Spinal cord (tissue), 10 donors: ENCODE measurements around the gene MIB1. TPM values are rescaled to one million over a fixed set of nuclear protein-coding genes. Genes with fewer than 3 reads are reported as not detected.
A peak's percentile ranks its signal among the peaks of the same experiment; 100 is the strongest.

Experiments
- DNase-seq, 6 donors: peaks; one replicate each; pipeline versions ENCODE4 v3.0.0 to v3.0.0-alpha.2; 2013 to 2015; ENCODE audit warnings: low spot score in 6 of 6, low read depth in 4 of 6
- H3K27ac ChIP-seq: one replicate; pipeline ENCODE4 v1.5.1; 2013; ENCODE audit warnings: low read depth, low read length, control low read depth
- H3K27me3 ChIP-seq: one replicate; pipeline ENCODE4 v1.6.1; 2013; ENCODE audit warnings: low read length; ENCODE audit not compliant: control insufficient read depth, insufficient read depth
- H3K36me3 ChIP-seq: one replicate; pipeline ENCODE4 v1.6.1; 2013; ENCODE audit warnings: low read length; ENCODE audit not compliant: control insufficient read depth, insufficient read depth
- H3K4me1 ChIP-seq: one replicate; pipeline ENCODE4 v1.6.1; 2013; ENCODE audit warnings: low read length; ENCODE audit not compliant: control insufficient read depth, insufficient read depth
- H3K4me3 ChIP-seq: one replicate; pipeline ENCODE4 v1.5.1; 2013; ENCODE audit warnings: low read depth, low read length, control low read depth
- H3K9me3 ChIP-seq: one replicate; pipeline ENCODE4 v1.6.1; 2013; ENCODE audit warnings: low read length; ENCODE audit not compliant: control insufficient read depth, insufficient read depth
- WGBS: methylation state at CpG from one replicate; pipeline ENCODE4 v1.1.5; 2013; ENCODE audit warnings: missing lambda C conversion rate; ENCODE audit not compliant: insufficient coverage; 5-methylcytosine and 5-hydroxymethylcytosine counted together
- polyA plus RNA-seq, 2 donors: library from polyadenylated mRNA; unstranded; fragments of 120-200 nt; gene quantifications; one replicate each; pipeline ENCODE4 v1.2.1, GENCODE V29; 2013; ENCODE audit not compliant: insufficient read length in 2 of 2
- total RNA-seq, 2 donors: library from RNA; depleted of rRNA in 1 of 2; stranded (reverse); fragments of 120-200 nt in 1 of 2; fragments of >200 nt in 1 of 2; gene quantifications; one replicate each; pipeline versions ENCODE4 v1.2.3 to v1.2.4, GENCODE V29; 2013 to 2014
- donor health status: healthy.

Gene MIB1
- total and polyA plus RNA-seq, 4 donors = 29.1 to 87.7 (median 50.1) TPM

- peak in 3 of 6 donors; percentile 17 to 70 (median 62) for DNase-seq
- peaks cover 4% of the 10 kb centered on the region for H3K4me1 ChIP-seq
- H3K36me3 ChIP-seq = no peaks in the 10 kb centered on the region
- no peaks in the 10 kb centered on the region for H3K27me3 ChIP-seq
- 0% methylated on average over 40 of the region's 49 CpGs for WGBS
- H3K27ac ChIP-seq = peak overlapping the region; percentile 69
- H3K4me3 ChIP-seq = peak overlapping the region; percentile 79
- no peaks in the 10 kb centered on the region for H3K9me3 ChIP-seq
Measured at GRCh38 chr18:21741562-21742314, 1.1 kb downstream of the MIB1 start.

DNA sequence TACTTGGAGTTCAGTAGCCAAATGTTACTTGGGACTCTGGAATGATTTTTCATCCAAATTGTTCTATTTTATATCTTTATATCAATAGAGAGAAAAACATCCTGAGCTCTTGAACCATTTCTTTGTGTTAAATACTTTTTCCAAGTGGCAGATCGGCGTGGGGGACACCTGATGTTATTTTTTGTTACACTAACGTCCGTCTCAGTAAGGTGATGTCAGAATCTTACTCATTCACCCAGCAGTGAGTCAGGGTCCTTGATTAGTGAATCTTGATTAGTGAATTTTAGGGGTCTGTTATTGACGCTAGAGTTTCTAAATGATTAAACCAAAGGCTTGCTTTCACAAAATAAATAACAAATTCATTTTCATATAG lies 1.7 kb downstream of the MIB1 start:
- Histone ChIP-seq H3K4me3 (peak overlapping the region; percentile 79), H3K27me3 (no peaks in the 10 kb centered on the region), H3K4me1 (peaks cover 4% of the 10 kb centered on the region), H3K36me3 (no peaks in the 10 kb centered on the region), H3K9me3 (no peaks in the 10 kb centered on the region), H3K27ac (no peak overlapping the region)
- DNase-seq = no peak
- no CpG with 5 or more reads among the region's 5 CpGs for WGBS

GRCh38 chr18:21743166-21743832 lies 2.7 kb downstream of the MIB1 start:
- 20% methylated on average over 1 of the region's 7 CpGs for WGBS
- peaks cover 4% of the 10 kb centered on the region for H3K4me1 ChIP-seq

GRCh38 chr18:21745231-21745630 lies 4.6 kb downstream of the MIB1 start:
- H3K4me3 ChIP-seq = no peak overlapping the region

More at GRCh38 chr18:21743166-21743832, 2.7 kb downstream of the MIB1 start:
- Histone ChIP-seq H3K36me3 (no peaks in the 10 kb centered on the region), H3K9me3 (no peaks in the 10 kb centered on the region), H3K4me3 (no peak overlapping the region), H3K27me3 (no peaks in the 10 kb centered on the region), H3K27ac (no peak overlapping the region)
- DNase-seq = no peak

GRCh38 chr18:21747268-21747667 lies 6.7 kb downstream of the MIB1 start:
- H3K4me3 ChIP-seq = no peak overlapping the region
- H3K36me3 ChIP-seq = no peaks in the 10 kb centered on the region
- no CpG with 5 or more reads among the region's 2 CpGs for WGBS
- H3K4me1 ChIP-seq = no peaks in the 10 kb centered on the region
- no peak overlapping the region for H3K27ac ChIP-seq
- H3K27me3 ChIP-seq = no peaks in the 10 kb centered on the region
- H3K9me3 ChIP-seq = no peaks in the 10 kb centered on the region
- DNase-seq = no peak

More at GRCh38 chr18:21745231-21745630, 4.6 kb downstream of the MIB1 start:
- H3K9me3 ChIP-seq = no peaks in the 10 kb centered on the region
- no peak for DNase-seq
- no peaks in the 10 kb centered on the region for H3K36me3 ChIP-seq
- no peaks in the 10 kb centered on the region for H3K27me3 ChIP-seq
- no peaks in the 10 kb centered on the region for H3K4me1 ChIP-seq
- WGBS = 87% methylated on average over 4 of the region's 5 CpGs
- no peak overlapping the region for H3K27ac ChIP-seq

GRCh38 chr18:21747764-21748693 lies 7.4 kb downstream of the MIB1 start:
- no peaks in the 10 kb centered on the region for H3K27me3 ChIP-seq
- H3K4me1 ChIP-seq = no peaks in the 10 kb centered on the region
- no peaks in the 10 kb centered on the region for H3K36me3 ChIP-seq
- H3K9me3 ChIP-seq = no peaks in the 10 kb centered on the region
- no peak for DNase-seq
- no peak overlapping the region for H3K4me3 ChIP-seq
- no peak overlapping the region for H3K27ac ChIP-seq
- WGBS = no CpG with 5 or more reads among the region's 2 CpGs

DNA sequence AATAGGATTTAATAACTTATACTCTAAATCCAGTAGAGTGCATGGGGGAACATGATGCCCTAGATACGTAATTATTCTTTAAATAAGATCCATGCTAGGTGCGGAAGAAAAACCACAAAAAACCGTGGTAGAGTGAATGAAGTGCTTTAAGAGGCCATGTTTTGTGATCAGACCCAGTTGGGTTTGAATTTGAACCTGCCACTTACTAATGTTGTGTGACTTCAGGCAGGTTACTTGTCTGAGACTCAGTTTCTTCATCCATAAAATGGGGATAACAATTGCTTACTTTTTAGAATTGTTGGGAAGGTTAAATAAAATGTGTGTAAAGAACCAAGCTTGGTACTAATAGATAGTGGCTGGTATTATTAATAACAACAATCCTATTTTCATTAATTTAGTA lies 17.2 kb downstream of the MIB1 start:
- H3K4me1 ChIP-seq = no peaks in the 10 kb centered on the region
- no peaks in the 10 kb centered on the region for H3K27me3 ChIP-seq
- no peaks in the 10 kb centered on the region for H3K9me3 ChIP-seq
- no peak for DNase-seq
- H3K4me3 ChIP-seq = no peak overlapping the region
- no peak overlapping the region for H3K27ac ChIP-seq
- no peaks in the 10 kb centered on the region for H3K36me3 ChIP-seq
- no CpG with 5 or more reads among the region's 3 CpGs for WGBS

- Histone ChIP-seq H3K4me3 (no peak overlapping the region), H3K27me3 (no peaks in the 10 kb centered on the region), H3K9me3 (no peaks in the 10 kb centered on the region), H3K4me1 (no peaks in the 10 kb centered on the region), H3K27ac (no peak overlapping the region), H3K36me3 (no peaks in the 10 kb centered on the region)
- no CpG with 5 or more reads among the region's 2 CpGs for WGBS
- peak in 1 of 6 donors; percentile 34 for DNase-seq
Measured at GRCh38 chr18:21759836-21760235, 19.2 kb downstream of the MIB1 start.

DNA sequence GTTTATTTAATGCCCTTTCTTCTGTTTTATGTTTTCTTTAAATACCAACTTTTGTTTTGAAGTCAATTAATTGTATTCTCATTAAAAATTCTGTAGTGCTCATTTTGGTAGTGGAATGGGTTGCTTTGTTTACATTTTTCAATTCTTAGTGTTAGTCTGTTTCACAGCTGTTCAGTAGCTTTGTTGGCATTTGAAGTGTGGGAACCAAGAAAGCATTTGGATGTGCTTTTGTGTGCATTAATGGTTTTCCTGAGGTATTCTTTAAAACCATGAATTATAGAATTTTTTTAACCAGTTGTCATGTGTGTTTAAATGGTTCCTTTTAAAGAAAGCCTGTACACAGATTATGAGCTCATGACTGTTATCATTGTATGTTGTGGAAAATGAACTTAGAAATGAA lies 19.7 kb downstream of the MIB1 start:
- Histone ChIP-seq H3K27ac (no peak overlapping the region), H3K9me3 (no peaks in the 10 kb centered on the region), H3K4me1 (no peaks in the 10 kb centered on the region), H3K27me3 (no peaks in the 10 kb centered on the region), H3K4me3 (no peak overlapping the region), H3K36me3 (no peaks in the 10 kb centered on the region)
- DNase-seq = peak in 2 of 6 donors; percentile 35 to 45
